NT2/D1 (cell line): ENCODE measurements around the gene YPEL2.

Source experiments
- DNase-seq: peaks from one replicate; pipeline ENCODE4 v3.0.0-alpha.2; 2011; ENCODE audit warnings: low read depth, low spot score
- H3K27me3 ChIP-seq: 2 replicates; pipeline ENCODE4 v1.6.0; 2011; ENCODE audit warnings: mild to moderate bottlenecking; ENCODE audit not compliant: insufficient read length, insufficient read depth
- H3K36me3 ChIP-seq: 2 replicates; pipeline ENCODE4 v1.6.1; 2011; ENCODE audit warnings: mild to moderate bottlenecking, low read length, mixed read lengths; ENCODE audit not compliant: insufficient read depth, insufficient read length
- H3K4me1 ChIP-seq: 2 replicates; pipeline ENCODE4 v1.5.1; 2011; ENCODE audit not compliant: insufficient read depth, insufficient read length
- H3K4me3 ChIP-seq: 2 replicates; pipeline ENCODE4 v1.5.1; 2011; ENCODE audit warnings: low read depth; ENCODE audit not compliant: insufficient read length
- H3K9ac ChIP-seq: 2 replicates; pipeline ENCODE4 v1.6.0; 2011; ENCODE audit warnings: low read depth; ENCODE audit not compliant: insufficient read length
- H3K9me3 ChIP-seq: 2 replicates; pipeline ENCODE4 v1.5.1; 2011; ENCODE audit warnings: mild to moderate bottlenecking, low read length; ENCODE audit not compliant: insufficient read depth
- SUZ12 ChIP-seq: IDR thresholded peaks from 2 replicates; pipeline ENCODE4 v1.6.1; 2011; ENCODE audit not compliant: insufficient read length, insufficient read depth; ENCODE audit errors: extremely low read depth
- YY1 ChIP-seq: IDR thresholded peaks from 2 replicates; pipeline ENCODE4 v1.6.1; 2011; ENCODE audit not compliant: insufficient read length, insufficient read depth
- ZNF274 ChIP-seq: IDR thresholded peaks from 2 replicates; pipeline ENCODE4 v1.6.1; 2011; ENCODE audit warnings: mild to moderate bottlenecking, low read depth, low read length

Gene YPEL2

GRCh38 chr17:59432657-59433056 lies 101.2 kb downstream of the YPEL2 start:
- Histone ChIP-seq H3K27me3 (no peaks in the 10 kb centered on the region), H3K4me1 (peaks cover 4% of the 10 kb centered on the region), H3K9ac (no peak overlapping the region), H3K4me3 (no peak overlapping the region), H3K9me3 (no peaks in the 10 kb centered on the region), H3K36me3 (no peaks in the 10 kb centered on the region)
- no peak for DNase-seq
- no peak for TF ChIP-seq YY1
- no peak for TF ChIP-seq ZNF274
- TF ChIP-seq SUZ12, result no peak

GRCh38 chr17:59433586-59433985 lies 102.1 kb downstream of the YPEL2 start:
- no peak for DNase-seq
- H3K9ac ChIP-seq, result no peak overlapping the region

GRCh38 chr17:59434429-59434828 lies 103.0 kb downstream of the YPEL2 start:
- no peaks in the 10 kb centered on the region for H3K36me3 ChIP-seq
- peaks cover 4% of the 10 kb centered on the region for H3K4me1 ChIP-seq
- TF ChIP-seq SUZ12 (no peak), YY1 (no peak), ZNF274 (no peak)
- H3K9ac ChIP-seq, result no peak overlapping the region
- no peaks in the 10 kb centered on the region for H3K27me3 ChIP-seq
- DNase-seq, result no peak
- no peaks in the 10 kb centered on the region for H3K9me3 ChIP-seq
- no peak overlapping the region for H3K4me3 ChIP-seq

More at GRCh38 chr17:59433586-59433985, 102.1 kb downstream of the YPEL2 start:
- Histone ChIP-seq H3K4me1 (peaks cover 4% of the 10 kb centered on the region), H3K9me3 (no peaks in the 10 kb centered on the region), H3K36me3 (no peaks in the 10 kb centered on the region), H3K4me3 (no peak overlapping the region), H3K27me3 (no peaks in the 10 kb centered on the region)
- TF ChIP-seq SUZ12 (no peak), ZNF274 (no peak), YY1 (no peak)

- DNase-seq, result no peak
- H3K9ac ChIP-seq, result no peak overlapping the region
- no peak overlapping the region for H3K4me3 ChIP-seq
- H3K27me3 ChIP-seq, result no peaks in the 10 kb centered on the region
- H3K9me3 ChIP-seq, result no peaks in the 10 kb centered on the region
- H3K4me1 ChIP-seq, result peaks cover 4% of the 10 kb centered on the region
- no peak for TF ChIP-seq SUZ12
- TF ChIP-seq ZNF274, result no peak
- TF ChIP-seq YY1, result no peak
- no peaks in the 10 kb centered on the region for H3K36me3 ChIP-seq
Observed at GRCh38 chr17:59435238-59435637, 103.8 kb downstream of the YPEL2 start.

GRCh38 chr17:59436900-59437299 lies 105.4 kb downstream of the YPEL2 start:
- no peak for DNase-seq
- H3K27me3 ChIP-seq, result no peaks in the 10 kb centered on the region
- H3K4me1 ChIP-seq, result peaks cover 4% of the 10 kb centered on the region
- no peaks in the 10 kb centered on the region for H3K9me3 ChIP-seq
- H3K4me3 ChIP-seq, result no peak overlapping the region
- TF ChIP-seq ZNF274, result no peak
- TF ChIP-seq SUZ12, result no peak
- TF ChIP-seq YY1, result no peak
- no peak overlapping the region for H3K9ac ChIP-seq
- H3K36me3 ChIP-seq, result no peaks in the 10 kb centered on the region

- DNase-seq, result no peak
- Histone ChIP-seq H3K4me3 (no peak overlapping the region), H3K4me1 (peaks cover 4% of the 10 kb centered on the region)
Observed at GRCh38 chr17:59437791-59438281, 106.4 kb downstream of the YPEL2 start.

GRCh38 chr17:59439262-59439661 lies 107.8 kb downstream of the YPEL2 start:
- Histone ChIP-seq H3K27me3 (no peaks in the 10 kb centered on the region), H3K9ac (no peak overlapping the region), H3K36me3 (no peaks in the 10 kb centered on the region), H3K4me3 (no peak overlapping the region), H3K9me3 (no peaks in the 10 kb centered on the region), H3K4me1 (peaks cover 2% of the 10 kb centered on the region)
- TF ChIP-seq SUZ12, result no peak
- TF ChIP-seq ZNF274, result no peak
- no peak for TF ChIP-seq YY1
- no peak for DNase-seq

More at GRCh38 chr17:59437791-59438281, 106.4 kb downstream of the YPEL2 start:
- H3K27me3 ChIP-seq, result no peaks in the 10 kb centered on the region
- H3K9ac ChIP-seq, result no peak overlapping the region
- H3K9me3 ChIP-seq, result no peaks in the 10 kb centered on the region
- no peaks in the 10 kb centered on the region for H3K36me3 ChIP-seq
- TF ChIP-seq ZNF274 (no peak), YY1 (no peak), SUZ12 (no peak)
